H1 (cell line): ENCODE data around the gene POM121L12. TPM values are rescaled to one million over a fixed set of nuclear protein-coding genes. Genes with fewer than 3 reads are reported as not detected.

Experiments used
- CTCF ChIA-PET: fragments of 300-600 bp; sonication (Branson Sonifier 250); formaldehyde crosslinking; loops from one replicate; lab custom pipeline; 2021; ENCODE audit not compliant: partially characterized antibody; lab: Charles Lee
- POLR2A ChIA-PET: fragments of 300-600 bp; sonication (Branson Sonifier 250); formaldehyde crosslinking; loops from one replicate; lab custom pipeline; 2021; ENCODE audit warnings: inconsistent platforms; ENCODE audit not compliant: partially characterized antibody; lab: Charles Lee
- DNase-seq, 2 experiments: peaks; one replicate each; pipeline versions ENCODE4 v3.0.0 to v3.0.0-alpha.2; 2010 to 2022; ENCODE audit warnings: low spot score in 2 of 2, low read depth in 1 of 2, mixed read lengths in 1 of 2
- FAIRE-seq: peaks from 2 replicates; lab custom pipeline; 2011; peaks lifted over from hg19 to GRCh38; lab: Jason Lieb, UNC
- H2AFZ ChIP-seq: 2 replicates; pipeline ENCODE4 v1.8.1; 2012; ENCODE audit warnings: low read length, inconsistent platforms
- H2AK5ac ChIP-seq: 2 replicates; pipeline ENCODE4 v1.6.1; 2013; ENCODE audit warnings: low read depth, low read length
- H2BK120ac ChIP-seq: replicated peaks from 2 replicates; pipeline ENCODE3; 2013; ENCODE audit warnings: low read depth, low read length, inconsistent platforms
- H2BK12ac ChIP-seq: 2 replicates; pipeline ENCODE4 v1.6.1; 2013; ENCODE audit warnings: low read depth, low read length
- H2BK15ac ChIP-seq: 2 replicates; pipeline ENCODE4 v1.6.1; 2013; ENCODE audit warnings: low read length
- H2BK20ac ChIP-seq: 2 replicates; pipeline ENCODE4 v1.6.1; 2013; ENCODE audit warnings: low read length
- H2BK5ac ChIP-seq: 2 replicates; pipeline ENCODE4 v1.6.1; 2013; ENCODE audit warnings: low read depth, low read length
- H3K14ac ChIP-seq: 2 replicates; pipeline ENCODE4 v1.6.1; 2013; ENCODE audit warnings: inconsistent platforms; ENCODE audit not compliant: insufficient read length
- H3K18ac ChIP-seq: 2 replicates; pipeline ENCODE4 v1.6.1; 2013; ENCODE audit warnings: low read length; ENCODE audit errors: extremely low read depth
- H3K23ac ChIP-seq: 2 replicates; pipeline ENCODE4 v1.6.1; 2013; ENCODE audit warnings: inconsistent platforms; ENCODE audit not compliant: insufficient read length
- H3K23me2 ChIP-seq: 2 replicates; pipeline ENCODE4 v1.6.1; 2013; ENCODE audit warnings: low read depth, low read length
- H3K27ac ChIP-seq: 2 replicates; pipeline ENCODE4 v1.6.1; 2011; ENCODE audit warnings: low read depth, low read length, inconsistent platforms
- H3K27me3 ChIP-seq, 4 experiments: replicated peaks in 1 of 4; 1 replicate in 1 of 4; 2 replicates in 3 of 4; pipeline versions ENCODE4 v1.6.1 to v1.8.1; 2011 to 2013; ENCODE audit warnings: low read length in 3 of 4, mild to moderate bottlenecking in 3 of 4, inconsistent platforms in 2 of 4, mixed read lengths in 2 of 4, moderate library complexity in 1 of 4; ENCODE audit not compliant: control insufficient read depth in 3 of 4, insufficient read depth in 3 of 4; ENCODE audit errors: extremely low read depth in 1 of 4
- H3K36me3 ChIP-seq, 4 experiments: 2 replicates each; pipeline versions ENCODE4 v1.6.1 to v1.8.1; 2011 to 2013; ENCODE audit warnings: mild to moderate bottlenecking in 4 of 4, low read length in 3 of 4, moderate library complexity in 2 of 4, control low read depth in 1 of 4, inconsistent platforms in 1 of 4; ENCODE audit not compliant: insufficient read depth in 4 of 4, control insufficient read depth in 2 of 4
- H3K4ac ChIP-seq: replicated peaks from 2 replicates; pipeline ENCODE3; 2013; ENCODE audit warnings: low read length, low read depth, mixed read lengths, inconsistent platforms; ENCODE audit not compliant: insufficient read length
- H3K4me1 ChIP-seq, 4 experiments: replicated peaks in 1 of 4; 1 replicate in 1 of 4; 2 replicates in 3 of 4; pipeline versions ENCODE4 v1.6.1 to v1.8.1; 2011 to 2013; ENCODE audit warnings: low read length in 3 of 4, inconsistent platforms in 2 of 4, mixed read lengths in 1 of 4; ENCODE audit not compliant: insufficient read depth in 4 of 4, control insufficient read depth in 3 of 4
- H3K4me2 ChIP-seq, 2 experiments: 2 replicates each; pipeline versions ENCODE4 v1.6.1 to v1.8.1; 2011 to 2013; ENCODE audit warnings: low read depth in 2 of 2, low read length in 2 of 2, control low read depth in 1 of 2, inconsistent platforms in 1 of 2, mild to moderate bottlenecking in 1 of 2; ENCODE audit not compliant: insufficient read depth in 1 of 2
- H3K4me3 ChIP-seq, 4 experiments: fragments of 200-600, 300-600 bp in 1 of 4; sonication (generic), shearing (Covaris generic), sonication (Bioruptor Twin) in 1 of 4; 2 replicates each; pipeline versions ENCODE4 v1.5.1 to v1.8.1; 2011 to 2016; ENCODE audit warnings: low read length in 4 of 4, low read depth in 3 of 4, control low read depth in 2 of 4, inconsistent platforms in 2 of 4, mild to moderate bottlenecking in 2 of 4, mixed read lengths in 1 of 4, moderate library complexity in 1 of 4; ENCODE audit not compliant: insufficient read depth in 2 of 4; ENCODE audit errors: extremely low read depth in 1 of 4
- H3K56ac ChIP-seq: replicated peaks from 2 replicates; pipeline ENCODE3; 2013; ENCODE audit warnings: low read depth, mild to moderate bottlenecking, mixed read lengths, low read length, inconsistent platforms; ENCODE audit not compliant: insufficient read length
- H3K79me1 ChIP-seq: 2 replicates; pipeline ENCODE4 v1.6.1; 2013; ENCODE audit warnings: low read depth, low read length, control low read depth
- H3K79me2 ChIP-seq, 2 experiments: 2 replicates each; pipeline versions ENCODE4 v1.6.1 to v1.8.1; 2012 to 2013; ENCODE audit warnings: low read length in 2 of 2, mild to moderate bottlenecking in 2 of 2, inconsistent platforms in 1 of 2; ENCODE audit not compliant: insufficient read depth in 2 of 2, control insufficient read depth in 1 of 2
- H3K9ac ChIP-seq, 4 experiments: replicated peaks in 1 of 4; 1 replicate in 1 of 4; 2 replicates in 3 of 4; pipeline versions ENCODE4 v1.6.1 to v1.8.1; 2011 to 2013; ENCODE audit warnings: low read depth in 3 of 4, low read length in 3 of 4, control low read depth in 2 of 4, mild to moderate bottlenecking in 2 of 4, moderate library complexity in 2 of 4, inconsistent platforms in 1 of 4; ENCODE audit errors: extremely low read depth in 1 of 4
- H3K9me3 ChIP-seq, 2 experiments: 2 replicates each; pipeline versions ENCODE4 v1.6.1 to v1.8.1; 2012 to 2013; ENCODE audit warnings: mild to moderate bottlenecking in 2 of 2, moderate library complexity in 2 of 2, control low read depth in 1 of 2, inconsistent platforms in 1 of 2, low read depth in 1 of 2, low read length in 1 of 2, mixed read lengths in 1 of 2; ENCODE audit not compliant: insufficient read depth in 2 of 2
- H4K20me1 ChIP-seq, 2 experiments: replicated peaks in 1 of 2; 2 replicates each; pipeline versions ENCODE3 to v1.8.1; 2011 to 2013; ENCODE audit warnings: inconsistent platforms in 2 of 2, low read length in 2 of 2, mild to moderate bottlenecking in 1 of 2; ENCODE audit not compliant: insufficient read depth in 2 of 2, control insufficient read depth in 1 of 2
- H4K5ac ChIP-seq: 2 replicates; pipeline ENCODE4 v1.6.1; 2013; ENCODE audit warnings: low read length, low read depth, mixed read lengths, inconsistent platforms; ENCODE audit not compliant: insufficient read length
- H4K8ac ChIP-seq: 2 replicates; pipeline ENCODE4 v1.8.0; 2013; ENCODE audit warnings: mild to moderate bottlenecking, moderate library complexity, low read length, inconsistent platforms; ENCODE audit not compliant: insufficient read depth; ENCODE audit errors: extremely low read depth
- H4K91ac ChIP-seq: replicated peaks from 2 replicates; pipeline ENCODE3; 2013; ENCODE audit warnings: low read length, mixed read lengths, inconsistent platforms; ENCODE audit not compliant: insufficient read length
- ATF3 ChIP-seq: IDR thresholded peaks from 2 replicates; pipeline ENCODE4 v1.6.1; 2011; ENCODE audit warnings: low read depth, mild to moderate bottlenecking, low read length; ENCODE audit not compliant: insufficient read depth
- CREB1 ChIP-seq: IDR thresholded peaks from 2 replicates; pipeline ENCODE4 v1.6.1; 2012; ENCODE audit warnings: inconsistent platforms
- HDAC6 ChIP-seq: IDR thresholded peaks from one replicate; pipeline ENCODE4 v1.7.1; 2012; ENCODE audit warnings: low read depth, mild to moderate bottlenecking, inconsistent platforms, low read length, moderate library complexity
- RXRA ChIP-seq: IDR thresholded peaks from 2 replicates; pipeline ENCODE4 v1.6.1; 2011; ENCODE audit warnings: low read depth, mild to moderate bottlenecking, low read length, moderate library complexity; ENCODE audit not compliant: insufficient read depth
- SIRT6 ChIP-seq: IDR thresholded peaks from one replicate; pipeline ENCODE4 v1.7.1; 2012; ENCODE audit warnings: low read length, inconsistent platforms
- polyA plus RNA-seq, 7 experiments: library from polyadenylated mRNA; depleted of rRNA in 3 of 7; stranded (reverse) in 5 of 7; unstranded in 2 of 7; fragments of >200 nt in 5 of 7; fragments of 200-250 nt in 2 of 7; gene quantifications; 1 replicate in 5 of 7; 2 replicates in 1 of 7; 4 replicates in 1 of 7; pipeline versions ENCODE4 v1.2.1 to v1.2.3, GENCODE V29; 2011 to 2013; ENCODE audit warnings: missing spikeins in 2 of 7, mixed read lengths in 2 of 7
- total RNA-seq: library from RNA; stranded (reverse); fragmentation: NEBNext Ultra II Directional; extraction: Animal tissue kit (Norgen Biotek cat#: 25700); gene quantifications from 2 replicates; pipeline ENCODE4 v1.2.1, GENCODE V29; 2021

The POM121L12 gene
- total and polyA plus RNA-seq, 2 of the 8 experiments (the other 6 are each of a cell fraction or from before 2014, with no cell fraction given), result not detected

- Histone ChIP-seq H3K4me1 (no peaks in the 10 kb centered on the region), H3K18ac (no peak overlapping the region), H3K23me2 (peaks cover 2% of the 10 kb centered on the region; the same call in 1 of the 2 replicates), H2BK15ac (no peak overlapping the region), H3K27ac (no peak overlapping the region), H4K91ac (no peak overlapping the region), H3K79me1 (no peaks in the 10 kb centered on the region), H3K79me2 (no peaks in the 10 kb centered on the region), H2BK120ac (no peak overlapping the region), H3K4me2 (no peak overlapping the region), H4K20me1 (no peaks in the 10 kb centered on the region), H3K9me3 (no peaks in the 10 kb centered on the region), H4K8ac (no peak overlapping the region), H2BK5ac (no peak overlapping the region), H3K4me3 (no peak overlapping the region), H3K56ac (no peak overlapping the region), H2AFZ (no peak overlapping the region), H3K14ac (no peak overlapping the region), H2AK5ac (no peak overlapping the region), H2BK20ac (no peak overlapping the region), H2BK12ac (no peak overlapping the region), H3K23ac (no peak overlapping the region), H3K36me3 (no peaks in the 10 kb centered on the region), H3K9ac (no peak overlapping the region), H3K27me3 (peaks cover 0 to 1% (median 0%) of the 10 kb centered on the region in 4 experiments; a peak in 1 of 7 replicates), H3K4ac (no peak overlapping the region), H4K5ac (no peak overlapping the region)
- no peak for FAIRE-seq
- TF ChIP-seq SIRT6, result no peak
- TF ChIP-seq HDAC6, result no peak
- TF ChIP-seq ATF3, result no peak
- no peak for TF ChIP-seq CREB1
- no peak for TF ChIP-seq RXRA
- no peak for DNase-seq
- ChIA-PET POLR2A (no interaction called here), CTCF (no interaction called here)
Observed at GRCh38 chr7:53062796-53063195, 27.4 kb downstream of the POM121L12 start.
